ENCODE measurements around the gene TMEM219.
"Not testable (repeated sequence)": the region's sequence is repeated elsewhere in the genome, so short reads cannot be mapped to it uniquely, and the experiment has no call there.

TMEM219 gene

DNA sequence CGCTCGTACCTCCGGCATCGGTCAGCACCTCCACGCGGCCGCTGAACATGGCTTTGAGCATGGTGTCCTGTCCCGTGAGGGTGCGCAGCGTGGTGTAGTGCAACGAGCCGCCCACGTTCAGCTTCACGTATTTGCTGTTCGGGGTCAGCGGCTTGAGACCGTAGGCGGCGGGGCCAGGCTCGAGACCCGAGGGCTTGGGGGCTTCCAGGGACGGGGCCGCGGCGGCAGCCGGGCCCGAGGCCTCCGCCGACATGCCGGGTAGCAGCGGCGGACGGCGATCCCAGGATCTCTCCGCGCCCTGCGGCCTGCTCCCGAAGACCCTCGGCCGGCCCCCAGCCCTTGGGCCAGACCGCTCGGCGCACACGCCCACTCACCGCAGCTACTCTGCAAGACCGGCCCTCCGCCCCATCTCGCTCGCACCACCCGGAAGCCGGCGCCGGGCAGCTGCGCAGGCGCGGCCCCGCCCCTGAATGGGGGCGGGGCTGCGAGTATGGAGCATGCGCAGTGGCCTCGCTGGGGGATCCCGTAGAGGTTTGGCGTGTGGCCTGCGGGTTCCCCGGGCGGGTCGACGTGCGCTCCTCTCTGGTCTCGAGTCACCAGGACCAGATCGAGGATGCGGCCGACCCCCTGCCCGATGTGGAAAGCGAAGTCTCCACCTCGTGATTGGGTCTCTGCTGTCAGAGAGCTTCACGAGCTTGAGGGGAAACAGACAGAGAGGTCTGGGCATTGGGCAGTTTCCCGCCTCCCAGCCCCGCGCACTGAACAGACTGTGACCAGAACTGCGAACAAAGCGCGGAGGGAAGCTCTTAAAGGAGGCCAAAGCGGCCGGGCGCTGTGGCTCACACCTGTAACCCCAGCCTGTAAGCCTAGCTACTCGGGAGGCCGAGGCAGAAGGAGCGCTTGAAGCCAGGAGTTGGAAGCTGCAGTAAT is 35.8 kb upstream of the TMEM219 start, which contains the start of gene KCTD13:
TSS of gene KCTD13 (minus strand) at position 446 of the 930 bp plus-strand sequence. CDS start at position 253, 193 bp downstream.
- TF ChIP-seq, protein P1, sequence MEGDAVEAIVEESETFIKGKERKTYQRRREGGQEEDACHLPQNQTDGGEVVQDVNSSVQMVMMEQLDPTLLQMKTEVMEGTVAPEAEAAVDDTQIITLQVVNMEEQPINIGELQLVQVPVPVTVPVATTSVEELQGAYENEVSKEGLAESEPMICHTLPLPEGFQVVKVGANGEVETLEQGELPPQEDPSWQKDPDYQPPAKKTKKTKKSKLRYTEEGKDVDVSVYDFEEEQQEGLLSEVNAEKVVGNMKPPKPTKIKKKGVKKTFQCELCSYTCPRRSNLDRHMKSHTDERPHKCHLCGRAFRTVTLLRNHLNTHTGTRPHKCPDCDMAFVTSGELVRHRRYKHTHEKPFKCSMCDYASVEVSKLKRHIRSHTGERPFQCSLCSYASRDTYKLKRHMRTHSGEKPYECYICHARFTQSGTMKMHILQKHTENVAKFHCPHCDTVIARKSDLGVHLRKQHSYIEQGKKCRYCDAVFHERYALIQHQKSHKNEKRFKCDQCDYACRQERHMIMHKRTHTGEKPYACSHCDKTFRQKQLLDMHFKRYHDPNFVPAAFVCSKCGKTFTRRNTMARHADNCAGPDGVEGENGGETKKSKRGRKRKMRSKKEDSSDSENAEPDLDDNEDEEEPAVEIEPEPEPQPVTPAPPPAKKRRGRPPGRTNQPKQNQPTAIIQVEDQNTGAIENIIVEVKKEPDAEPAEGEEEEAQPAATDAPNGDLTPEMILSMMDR (IDR thresholded peaks at IDR 0.05; ENCODE audit: insufficient read depth, low read length) = no peak
- TF ChIP-seq GABPA (IDR thresholded peaks at IDR 0.05; ENCODE audit: low read depth) = no peak
- TF ChIP-seq SPI1 (IDR thresholded peaks at IDR 0.05; ENCODE audit: borderline replicate concordance, low read depth) = no peak
- TF ChIP-seq POLR2AphosphoS5 (IDR thresholded peaks at IDR 0.05; ENCODE audit: low read depth) = peak; percentile 92
- TF ChIP-seq, protein P2, sequence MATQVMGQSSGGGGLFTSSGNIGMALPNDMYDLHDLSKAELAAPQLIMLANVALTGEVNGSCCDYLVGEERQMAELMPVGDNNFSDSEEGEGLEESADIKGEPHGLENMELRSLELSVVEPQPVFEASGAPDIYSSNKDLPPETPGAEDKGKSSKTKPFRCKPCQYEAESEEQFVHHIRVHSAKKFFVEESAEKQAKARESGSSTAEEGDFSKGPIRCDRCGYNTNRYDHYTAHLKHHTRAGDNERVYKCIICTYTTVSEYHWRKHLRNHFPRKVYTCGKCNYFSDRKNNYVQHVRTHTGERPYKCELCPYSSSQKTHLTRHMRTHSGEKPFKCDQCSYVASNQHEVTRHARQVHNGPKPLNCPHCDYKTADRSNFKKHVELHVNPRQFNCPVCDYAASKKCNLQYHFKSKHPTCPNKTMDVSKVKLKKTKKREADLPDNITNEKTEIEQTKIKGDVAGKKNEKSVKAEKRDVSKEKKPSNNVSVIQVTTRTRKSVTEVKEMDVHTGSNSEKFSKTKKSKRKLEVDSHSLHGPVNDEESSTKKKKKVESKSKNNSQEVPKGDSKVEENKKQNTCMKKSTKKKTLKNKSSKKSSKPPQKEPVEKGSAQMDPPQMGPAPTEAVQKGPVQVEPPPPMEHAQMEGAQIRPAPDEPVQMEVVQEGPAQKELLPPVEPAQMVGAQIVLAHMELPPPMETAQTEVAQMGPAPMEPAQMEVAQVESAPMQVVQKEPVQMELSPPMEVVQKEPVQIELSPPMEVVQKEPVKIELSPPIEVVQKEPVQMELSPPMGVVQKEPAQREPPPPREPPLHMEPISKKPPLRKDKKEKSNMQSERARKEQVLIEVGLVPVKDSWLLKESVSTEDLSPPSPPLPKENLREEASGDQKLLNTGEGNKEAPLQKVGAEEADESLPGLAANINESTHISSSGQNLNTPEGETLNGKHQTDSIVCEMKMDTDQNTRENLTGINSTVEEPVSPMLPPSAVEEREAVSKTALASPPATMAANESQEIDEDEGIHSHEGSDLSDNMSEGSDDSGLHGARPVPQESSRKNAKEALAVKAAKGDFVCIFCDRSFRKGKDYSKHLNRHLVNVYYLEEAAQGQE (IDR thresholded peaks at IDR 0.05; ENCODE audit: insufficient replicate concordance, low read depth) = no peak
- Histone ChIP-seq H3K27ac (replicated peaks) (peak within 1 kb of the TSS; percentile 75), H3K27me3 (ENCODE audit: insufficient read depth, poor library complexity, severe bottlenecking) (no peaks in the 10 kb centered on the region), H3K4me3 (replicated peaks; ENCODE audit: insufficient read depth, low read length) (peak within 1 kb of the TSS; percentile 100)
- DNase-seq (ENCODE audit: low read depth in 1 of 2, low spot score in 1 of 2) = peak; percentile 74 to 78

DNA sequence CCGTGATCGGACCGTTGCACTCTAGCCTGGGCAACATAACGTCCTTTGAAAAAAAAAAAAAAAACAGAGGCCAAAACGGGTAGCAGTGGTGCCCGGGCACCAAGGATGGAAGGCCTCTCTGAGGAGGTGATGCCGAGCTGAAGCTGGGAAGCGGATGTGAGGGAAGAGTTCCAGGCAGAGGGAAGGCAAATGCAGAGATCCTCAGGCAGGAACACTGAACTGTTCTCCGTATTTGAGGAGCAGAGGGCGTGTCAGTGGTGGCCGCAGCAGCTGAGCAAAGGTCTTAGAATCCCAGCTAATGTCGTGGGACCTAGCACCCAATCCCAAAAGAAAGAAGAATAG is 35.2 kb upstream of the TMEM219 start:
- no peak for DNase-seq (ENCODE audit: low read depth in 1 of 2, low spot score in 1 of 2)
- no peaks in the 10 kb centered on the region for H3K27me3 ChIP-seq (ENCODE audit: insufficient read depth, poor library complexity, severe bottlenecking)
- peak overlapping the region; percentile 100 for H3K4me3 ChIP-seq (replicated peaks; ENCODE audit: insufficient read depth, low read length)
- peak overlapping the region; percentile 75 for H3K27ac ChIP-seq (replicated peaks)
- no peak for TF ChIP-seq GABPA (IDR thresholded peaks at IDR 0.05; ENCODE audit: low read depth)
- TF ChIP-seq, protein P1 (IDR thresholded peaks at IDR 0.05; ENCODE audit: insufficient read depth, low read length) = no peak
- TF ChIP-seq, protein P2 (IDR thresholded peaks at IDR 0.05; ENCODE audit: insufficient replicate concordance, low read depth) = no peak
- TF ChIP-seq SPI1 (IDR thresholded peaks at IDR 0.05; ENCODE audit: borderline replicate concordance, low read depth) = no peak
- TF ChIP-seq POLR2AphosphoS5 (IDR thresholded peaks at IDR 0.05; ENCODE audit: low read depth) = no peak

DNA sequence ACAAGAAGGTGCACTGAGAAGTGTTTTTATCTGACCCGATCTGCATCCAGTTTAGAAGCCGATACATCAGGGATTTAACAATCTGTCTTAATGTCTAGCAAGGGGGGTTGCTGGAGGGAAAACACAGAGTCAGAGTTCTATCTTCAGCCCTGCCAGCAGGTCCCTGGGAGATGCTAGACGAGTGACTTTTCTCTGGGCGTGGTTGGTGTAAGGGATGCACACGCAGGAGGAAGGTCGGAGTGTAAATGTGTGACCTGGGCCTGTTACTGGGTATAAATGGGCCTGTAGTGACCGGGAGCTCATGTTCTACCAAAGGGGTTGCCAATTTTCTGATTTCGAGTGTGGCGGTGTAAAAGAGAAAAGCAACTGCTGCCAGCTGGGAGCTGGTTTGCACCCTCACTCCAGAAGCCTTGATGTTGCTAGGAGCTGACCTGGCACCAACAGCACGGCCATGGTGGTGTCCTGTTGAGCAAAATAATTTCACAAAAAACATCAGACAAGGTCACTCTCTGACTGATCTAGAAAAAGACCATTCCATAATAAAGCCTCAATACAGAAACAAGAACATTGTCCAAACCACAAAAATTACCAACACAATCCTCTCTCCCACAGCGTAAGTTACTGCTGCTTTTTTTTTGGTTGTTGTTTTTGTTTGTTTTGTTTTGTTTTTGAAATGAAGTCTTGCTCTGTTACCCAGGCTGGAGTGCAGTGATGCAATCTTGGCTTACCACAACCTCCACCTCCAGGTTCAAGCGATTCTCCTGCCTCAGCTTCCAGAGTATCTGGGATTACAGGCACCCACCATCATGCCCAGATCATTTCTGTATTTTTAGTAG is 34.6 kb upstream of the TMEM219 start:
- Histone ChIP-seq H3K27me3 (ENCODE audit: insufficient read depth, poor library complexity, severe bottlenecking) (no peaks in the 10 kb centered on the region), H3K27ac (replicated peaks) (no peak overlapping the region), H3K4me3 (replicated peaks; ENCODE audit: insufficient read depth, low read length) (no peak overlapping the region)
- DNase-seq (ENCODE audit: low read depth in 1 of 2, low spot score in 1 of 2) = no peak
- TF ChIP-seq SPI1 (IDR thresholded peaks at IDR 0.05; ENCODE audit: borderline replicate concordance, low read depth) = no peak
- TF ChIP-seq POLR2AphosphoS5 (IDR thresholded peaks at IDR 0.05; ENCODE audit: low read depth) = no peak
- TF ChIP-seq, protein P1 (IDR thresholded peaks at IDR 0.05; ENCODE audit: insufficient read depth, low read length) = no peak
- TF ChIP-seq GABPA (IDR thresholded peaks at IDR 0.05; ENCODE audit: low read depth) = no peak
- TF ChIP-seq, protein P2 (IDR thresholded peaks at IDR 0.05; ENCODE audit: insufficient replicate concordance, low read depth) = no peak

DNA sequence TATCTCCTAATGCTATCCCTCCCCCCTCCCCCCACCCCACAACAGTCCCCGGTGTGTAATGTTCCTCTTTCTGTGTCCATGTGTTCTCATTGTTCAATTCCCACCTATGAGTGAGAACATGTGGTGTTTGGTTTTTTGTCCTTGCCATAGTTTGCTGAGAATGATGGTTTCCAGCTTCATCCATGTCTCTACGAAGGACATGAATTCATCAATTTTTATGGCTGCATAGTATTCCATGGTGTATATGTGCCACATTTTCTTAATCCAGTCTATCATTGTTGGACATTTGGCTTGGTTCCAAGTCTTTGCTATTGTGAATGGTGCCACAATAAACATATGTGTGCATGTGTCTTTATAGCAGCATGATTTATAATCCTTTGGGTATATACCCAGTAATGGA is 30.1 kb upstream of the TMEM219 start:
- not testable (repeated sequence) for DNase-seq (ENCODE audit: low read depth in 1 of 2, low spot score in 1 of 2); H3K27ac ChIP-seq (replicated peaks); H3K4me3 ChIP-seq (replicated peaks; ENCODE audit: insufficient read depth, low read length); H3K27me3 ChIP-seq (ENCODE audit: insufficient read depth, poor library complexity, severe bottlenecking)
